ENCODE data around the gene GPC3. TPM values are rescaled to one million over a fixed set of nuclear protein-coding genes. Genes with fewer than 3 reads are reported as not detected.

GPC3 gene
- total RNA-seq, 1 donor from 2014 or later: 0.26 TPM

DNA sequence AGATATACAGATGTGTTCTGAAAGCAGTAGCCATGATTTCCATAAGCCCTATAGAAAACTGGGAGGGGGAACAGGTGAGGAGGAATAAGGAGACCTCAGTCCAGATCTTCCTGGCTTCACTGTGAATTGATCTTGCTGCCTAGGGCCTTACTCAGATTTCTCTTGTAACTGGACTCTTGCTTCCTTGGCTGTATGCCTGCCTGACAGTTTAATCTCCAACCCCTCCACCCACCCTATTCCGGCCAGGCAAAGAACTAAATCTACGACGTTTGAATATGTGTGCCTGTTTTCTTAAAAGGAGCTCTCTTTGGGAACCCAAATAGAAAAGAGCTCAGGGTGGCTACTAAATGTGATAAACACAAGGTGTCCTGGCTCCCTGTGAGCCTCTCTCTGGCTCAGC is 173.0 kb downstream of the GPC3 start:
- FAIRE-seq (no peak), DNase-seq (ENCODE audit: low read depth) (no peak)
- TF ChIP-seq, protein P1, sequence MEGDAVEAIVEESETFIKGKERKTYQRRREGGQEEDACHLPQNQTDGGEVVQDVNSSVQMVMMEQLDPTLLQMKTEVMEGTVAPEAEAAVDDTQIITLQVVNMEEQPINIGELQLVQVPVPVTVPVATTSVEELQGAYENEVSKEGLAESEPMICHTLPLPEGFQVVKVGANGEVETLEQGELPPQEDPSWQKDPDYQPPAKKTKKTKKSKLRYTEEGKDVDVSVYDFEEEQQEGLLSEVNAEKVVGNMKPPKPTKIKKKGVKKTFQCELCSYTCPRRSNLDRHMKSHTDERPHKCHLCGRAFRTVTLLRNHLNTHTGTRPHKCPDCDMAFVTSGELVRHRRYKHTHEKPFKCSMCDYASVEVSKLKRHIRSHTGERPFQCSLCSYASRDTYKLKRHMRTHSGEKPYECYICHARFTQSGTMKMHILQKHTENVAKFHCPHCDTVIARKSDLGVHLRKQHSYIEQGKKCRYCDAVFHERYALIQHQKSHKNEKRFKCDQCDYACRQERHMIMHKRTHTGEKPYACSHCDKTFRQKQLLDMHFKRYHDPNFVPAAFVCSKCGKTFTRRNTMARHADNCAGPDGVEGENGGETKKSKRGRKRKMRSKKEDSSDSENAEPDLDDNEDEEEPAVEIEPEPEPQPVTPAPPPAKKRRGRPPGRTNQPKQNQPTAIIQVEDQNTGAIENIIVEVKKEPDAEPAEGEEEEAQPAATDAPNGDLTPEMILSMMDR (IDR thresholded peaks at IDR 0.05; ENCODE audit: insufficient read depth, low read length, severe bottlenecking): no peak
- Histone ChIP-seq H3K4me3 (ENCODE audit: low read depth, low read length) (no peak overlapping the region), H3K27me3 (ENCODE audit: control insufficient read depth, insufficient read depth, low read length) (no peaks in the 10 kb centered on the region), H3K36me3 (ENCODE audit: control insufficient read depth, insufficient read depth, low read length) (no peaks in the 10 kb centered on the region)

DNA sequence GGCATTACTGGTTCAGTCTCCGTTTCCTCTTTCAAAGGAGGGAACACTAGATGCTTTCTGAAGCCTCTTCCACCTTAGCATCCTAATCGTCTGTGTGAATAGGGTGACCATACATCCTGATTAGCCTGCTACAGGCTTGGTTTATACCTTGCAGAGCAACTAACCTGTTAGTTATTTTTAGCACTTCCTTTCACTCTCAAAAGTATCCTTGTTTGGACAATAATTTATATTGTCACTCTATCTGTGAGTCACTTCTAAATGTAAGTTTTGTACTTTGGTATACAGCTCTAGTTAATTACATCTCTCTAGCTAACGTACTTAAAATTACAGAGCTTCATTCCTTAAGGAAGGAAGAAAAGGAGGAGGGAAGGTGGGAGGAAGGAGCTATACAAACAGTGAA is 174.5 kb downstream of the GPC3 start:
- Histone ChIP-seq H3K4me3 (ENCODE audit: low read depth, low read length) (no peak overlapping the region), H3K27me3 (ENCODE audit: control insufficient read depth, insufficient read depth, low read length) (no peaks in the 10 kb centered on the region), H3K36me3 (ENCODE audit: control insufficient read depth, insufficient read depth, low read length) (no peaks in the 10 kb centered on the region)
- TF ChIP-seq, protein P1 (IDR thresholded peaks at IDR 0.05; ENCODE audit: insufficient read depth, low read length, severe bottlenecking): no peak
- no peak for DNase-seq (ENCODE audit: low read depth)
- no peak for FAIRE-seq

- TF ChIP-seq, protein P1 (IDR thresholded peaks at IDR 0.05; ENCODE audit: insufficient read depth, low read length, severe bottlenecking): no peak
- H3K36me3 ChIP-seq (ENCODE audit: control insufficient read depth, insufficient read depth, low read length): no peaks in the 10 kb centered on the region
- DNase-seq (ENCODE audit: low read depth) (no peak), FAIRE-seq (no peak)
- no peaks in the 10 kb centered on the region for H3K27me3 ChIP-seq (ENCODE audit: control insufficient read depth, insufficient read depth, low read length)
- H3K4me3 ChIP-seq (ENCODE audit: low read depth, low read length): no peak overlapping the region
Observed at GRCh38 chrX:133804072-133804471, 181.3 kb downstream of the GPC3 start.

GRCh38 chrX:133796282-133796681 is 189.1 kb downstream of the GPC3 start:
- TF ChIP-seq, protein P1 (IDR thresholded peaks at IDR 0.05; ENCODE audit: insufficient read depth, low read length, severe bottlenecking): no peak
- no peak overlapping the region for H3K4me3 ChIP-seq (ENCODE audit: low read depth, low read length)
- FAIRE-seq: no peak
- H3K27me3 ChIP-seq (ENCODE audit: control insufficient read depth, insufficient read depth, low read length): no peaks in the 10 kb centered on the region
- no peak for DNase-seq (ENCODE audit: low read depth)
- H3K36me3 ChIP-seq (ENCODE audit: control insufficient read depth, insufficient read depth, low read length): no peaks in the 10 kb centered on the region

DNA sequence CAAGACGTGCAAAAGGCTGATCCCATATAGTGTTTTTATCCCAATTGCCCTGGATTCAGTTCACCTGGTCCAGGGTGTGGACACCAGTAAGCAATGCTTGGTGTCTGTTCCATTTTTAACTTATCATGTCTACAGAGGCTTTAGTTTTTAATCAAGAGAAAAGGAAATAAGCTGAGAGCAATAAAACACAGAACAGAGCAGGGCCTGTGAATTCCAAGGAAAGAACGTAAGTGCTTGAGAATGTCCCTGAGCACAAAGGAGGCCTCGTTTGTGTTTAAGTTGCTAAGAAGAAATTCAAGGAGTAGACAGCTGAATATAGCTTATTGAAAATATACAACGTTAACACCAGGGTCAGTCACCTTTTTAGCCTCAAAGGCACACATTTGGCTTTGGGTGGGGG is 191.3 kb downstream of the GPC3 start:
- H3K4me3 ChIP-seq (ENCODE audit: low read depth, low read length): no peak overlapping the region
- FAIRE-seq (no peak), DNase-seq (ENCODE audit: low read depth) (no peak)
- H3K36me3 ChIP-seq (ENCODE audit: control insufficient read depth, insufficient read depth, low read length): no peaks in the 10 kb centered on the region
- TF ChIP-seq, protein P1 (IDR thresholded peaks at IDR 0.05; ENCODE audit: insufficient read depth, low read length, severe bottlenecking): no peak
- no peaks in the 10 kb centered on the region for H3K27me3 ChIP-seq (ENCODE audit: control insufficient read depth, insufficient read depth, low read length)

DNA sequence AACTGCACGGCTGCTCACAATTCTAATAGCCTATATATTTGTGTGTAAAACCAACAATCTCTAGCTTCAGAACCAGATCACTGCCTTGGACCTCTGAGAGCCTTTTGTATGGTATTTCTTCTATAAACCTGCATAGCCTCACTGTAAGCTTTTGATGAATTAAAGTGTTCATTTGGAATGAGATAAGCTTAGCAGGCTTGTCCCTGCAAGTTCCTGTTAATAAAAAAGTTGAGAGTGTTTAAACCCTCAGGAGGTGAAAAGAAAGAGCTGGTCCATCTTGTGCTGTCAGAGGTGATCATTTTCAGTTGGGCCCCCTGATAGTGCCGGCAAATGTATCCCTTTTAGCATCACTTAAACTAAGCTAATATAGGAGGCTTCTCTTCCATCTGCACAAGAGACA is 191.8 kb downstream of the GPC3 start:
- FAIRE-seq: no peak
- no peak for DNase-seq (ENCODE audit: low read depth)
- TF ChIP-seq, protein P1 (IDR thresholded peaks at IDR 0.05; ENCODE audit: insufficient read depth, low read length, severe bottlenecking): no peak
- no peaks in the 10 kb centered on the region for H3K36me3 ChIP-seq (ENCODE audit: control insufficient read depth, insufficient read depth, low read length)
- no peaks in the 10 kb centered on the region for H3K27me3 ChIP-seq (ENCODE audit: control insufficient read depth, insufficient read depth, low read length)
- H3K4me3 ChIP-seq (ENCODE audit: low read depth, low read length): no peak overlapping the region

All from bronchial epithelial cell (primary cell).